Suprapubic skin (tissue), 3 donors: Measurements from ENCODE around the gene SLC22A9.

Experiments used
- EP300 ChIP-seq: sonication (generic); formaldehyde crosslinking; IDR thresholded peaks from one replicate; pipeline ENCODE4 v1.6.1; 2017; ENCODE audit warnings: antibody characterized with exemption
- TF ChIP-seq, protein P1 (sequence below), 2 donors: fragments of 200-600 bp in 1 of 2; fragments of 450-650 bp in 1 of 2; sonication (generic) in 1 of 2; IDR thresholded peaks; one replicate each; pipeline ENCODE4 v1.5.1; 2016 to 2019; ENCODE audit warnings: antibody characterized with exemption in 2 of 2, mild to moderate bottlenecking in 1 of 2, moderate library complexity in 1 of 2

- TF ChIP-seq, protein P1, sequence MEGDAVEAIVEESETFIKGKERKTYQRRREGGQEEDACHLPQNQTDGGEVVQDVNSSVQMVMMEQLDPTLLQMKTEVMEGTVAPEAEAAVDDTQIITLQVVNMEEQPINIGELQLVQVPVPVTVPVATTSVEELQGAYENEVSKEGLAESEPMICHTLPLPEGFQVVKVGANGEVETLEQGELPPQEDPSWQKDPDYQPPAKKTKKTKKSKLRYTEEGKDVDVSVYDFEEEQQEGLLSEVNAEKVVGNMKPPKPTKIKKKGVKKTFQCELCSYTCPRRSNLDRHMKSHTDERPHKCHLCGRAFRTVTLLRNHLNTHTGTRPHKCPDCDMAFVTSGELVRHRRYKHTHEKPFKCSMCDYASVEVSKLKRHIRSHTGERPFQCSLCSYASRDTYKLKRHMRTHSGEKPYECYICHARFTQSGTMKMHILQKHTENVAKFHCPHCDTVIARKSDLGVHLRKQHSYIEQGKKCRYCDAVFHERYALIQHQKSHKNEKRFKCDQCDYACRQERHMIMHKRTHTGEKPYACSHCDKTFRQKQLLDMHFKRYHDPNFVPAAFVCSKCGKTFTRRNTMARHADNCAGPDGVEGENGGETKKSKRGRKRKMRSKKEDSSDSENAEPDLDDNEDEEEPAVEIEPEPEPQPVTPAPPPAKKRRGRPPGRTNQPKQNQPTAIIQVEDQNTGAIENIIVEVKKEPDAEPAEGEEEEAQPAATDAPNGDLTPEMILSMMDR (IDR thresholded peaks at IDR 0.05): no peak
- TF ChIP-seq EP300: no peak
These were observed 26.5 kb upstream of the SLC22A9 start for GRCh38 chr11:63343130-63343529.
